Hepatocyte (in vitro differentiated cells): Measurements from ENCODE around the gene VAMP4. TPM values are rescaled to one million over a fixed set of nuclear protein-coding genes. Genes with fewer than 3 reads are reported as not detected.
A peak's percentile ranks its signal among the peaks of the same experiment; 100 is the strongest.

Source experiments
- DNase-seq: peaks from one replicate; pipeline ENCODE4 v3.0.0-alpha.2; 2016; ENCODE audit warnings: low spot score
- H2AFZ ChIP-seq: fragments of 200-600 bp; sonication (generic); 2 replicates; pipeline ENCODE4 v1.6.0; 2016; ENCODE audit warnings: antibody characterized with exemption, mild to moderate bottlenecking
- H3K27ac ChIP-seq: fragments of 200-600 bp; sonication (generic); 2 replicates; pipeline ENCODE4 v1.5.1; 2016; ENCODE audit warnings: mild to moderate bottlenecking
- H3K27me3 ChIP-seq: fragments of 200-600 bp; sonication (generic); 2 replicates; pipeline ENCODE4 v1.6.1; 2016
- H3K36me3 ChIP-seq: fragments of 200-600 bp; sonication (generic); replicated peaks from 2 replicates; pipeline ENCODE4 v1.5.1; 2016; ENCODE audit warnings: low read depth; ENCODE audit not compliant: insufficient read depth
- H3K4me1 ChIP-seq: fragments of 200-600 bp; sonication (generic); 2 replicates; pipeline ENCODE4 v1.5.1; 2016; ENCODE audit warnings: mild to moderate bottlenecking, moderate library complexity; ENCODE audit not compliant: insufficient read depth
- H3K4me2 ChIP-seq: fragments of 200-600 bp; sonication (generic); 2 replicates; pipeline ENCODE4 v1.6.0; 2016
- H3K4me3 ChIP-seq: fragments of 200-600 bp; sonication (generic); 2 replicates; pipeline ENCODE4 v1.5.1; 2016; ENCODE audit warnings: mild to moderate bottlenecking
- H3K79me2 ChIP-seq: fragments of 200-600 bp; sonication (generic); 2 replicates; pipeline ENCODE4 v1.6.0; 2017; ENCODE audit warnings: mild to moderate bottlenecking
- H3K9me2 ChIP-seq: fragments of 200-600 bp; sonication (generic); replicated peaks from 2 replicates; pipeline ENCODE4 v1.6.0; 2017; ENCODE audit warnings: mild to moderate bottlenecking; ENCODE audit not compliant: insufficient read depth
- H3K9me3 ChIP-seq: fragments of 200-600 bp; sonication (generic); 2 replicates; pipeline ENCODE4 v1.5.1; 2016; ENCODE audit warnings: low read depth, mild to moderate bottlenecking
- H4K20me1 ChIP-seq: fragments of 200-600 bp; sonication (generic); 2 replicates; pipeline ENCODE4 v1.6.0; 2016; ENCODE audit warnings: mild to moderate bottlenecking; ENCODE audit not compliant: insufficient read depth, poor library complexity, severe bottlenecking
- EZH2 ChIP-seq: fragments of 200-600 bp; sonication (generic); IDR thresholded peaks from 2 replicates; pipeline ENCODE4 v1.6.1; 2016; ENCODE audit warnings: antibody characterized with exemption, mild to moderate bottlenecking, borderline replicate concordance
- EZH2phosphoT487 ChIP-seq: fragments of 200-600 bp; sonication (generic); IDR thresholded peaks from one replicate; pipeline ENCODE4 v1.6.1; 2018; ENCODE audit warnings: antibody characterized with exemption, mild to moderate bottlenecking, low read depth, moderate library complexity; ENCODE audit not compliant: unreplicated experiment, severe bottlenecking
- WGBS: methylation state at CpG from one replicate; pipeline ENCODE4 v1.1.6; 2016; ENCODE audit warnings: low lambda C conversion rate; ENCODE audit errors: missing lambda C conversion rate; 5-methylcytosine and 5-hydroxymethylcytosine counted together
- polyA plus RNA-seq: library from polyadenylated mRNA; unstranded; fragments of >200 nt; fragmentation: Nextera tagmentation; extraction: Ambion mirVana; gene quantifications from 2 replicates; pipeline ENCODE4 v1.2.1, GENCODE V29; 2016
- total RNA-seq: library from RNA; depleted of rRNA; stranded (reverse); fragments of >200 nt; gene quantifications from 2 replicates; pipeline ENCODE4 v1.2.3, GENCODE V29; 2014
- TF ChIP-seq, protein P1 (sequence below): fragments of 200-600 bp; sonication (generic); IDR thresholded peaks from 2 replicates; pipeline ENCODE4 v1.5.1; 2016; ENCODE audit warnings: antibody characterized with exemption, mild to moderate bottlenecking; ENCODE audit not compliant: poor library complexity

Gene VAMP4
- total and polyA plus RNA-seq, 2 experiments from 2014 or later, result 8.9 to 9.5 TPM

DNA sequence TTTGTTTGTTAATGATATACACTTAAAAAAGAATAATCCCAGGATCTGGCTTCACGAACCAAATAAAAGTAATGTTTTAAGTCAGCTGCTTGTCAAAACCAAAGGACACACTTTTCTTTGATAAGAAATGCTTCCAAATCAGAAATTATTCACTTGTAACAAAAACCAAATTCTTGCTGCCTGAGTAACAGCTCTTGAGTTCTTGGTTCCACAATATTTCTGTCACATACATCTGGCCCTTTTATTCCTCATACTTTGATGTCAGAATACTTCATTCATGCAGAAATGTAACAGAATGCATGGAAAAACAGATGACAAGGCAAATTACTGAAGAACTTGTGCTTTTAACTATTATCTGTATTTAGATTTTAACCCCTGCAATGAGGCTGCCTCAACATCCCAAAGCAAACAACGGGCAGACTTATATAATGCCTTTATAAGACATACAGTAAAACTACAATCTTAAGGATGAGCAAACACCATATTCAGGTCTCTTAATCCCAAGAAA is 1.5 kb downstream of the VAMP4 start:
- no peak for DNase-seq
- Histone ChIP-seq H3K27me3 (no peaks in the 10 kb centered on the region), H4K20me1 (no peaks in the 10 kb centered on the region), H3K4me3 (no peak overlapping the region), H3K79me2 (peaks cover 10% of the 10 kb centered on the region), H3K9me2 (no peaks in the 10 kb centered on the region), H3K4me1 (no peaks in the 10 kb centered on the region), H3K36me3 (no peaks in the 10 kb centered on the region), H3K4me2 (peak overlapping the region; percentile 84), H3K27ac (no peak overlapping the region), H2AFZ (no peak overlapping the region), H3K9me3 (no peaks in the 10 kb centered on the region)
- TF ChIP-seq, protein P1, sequence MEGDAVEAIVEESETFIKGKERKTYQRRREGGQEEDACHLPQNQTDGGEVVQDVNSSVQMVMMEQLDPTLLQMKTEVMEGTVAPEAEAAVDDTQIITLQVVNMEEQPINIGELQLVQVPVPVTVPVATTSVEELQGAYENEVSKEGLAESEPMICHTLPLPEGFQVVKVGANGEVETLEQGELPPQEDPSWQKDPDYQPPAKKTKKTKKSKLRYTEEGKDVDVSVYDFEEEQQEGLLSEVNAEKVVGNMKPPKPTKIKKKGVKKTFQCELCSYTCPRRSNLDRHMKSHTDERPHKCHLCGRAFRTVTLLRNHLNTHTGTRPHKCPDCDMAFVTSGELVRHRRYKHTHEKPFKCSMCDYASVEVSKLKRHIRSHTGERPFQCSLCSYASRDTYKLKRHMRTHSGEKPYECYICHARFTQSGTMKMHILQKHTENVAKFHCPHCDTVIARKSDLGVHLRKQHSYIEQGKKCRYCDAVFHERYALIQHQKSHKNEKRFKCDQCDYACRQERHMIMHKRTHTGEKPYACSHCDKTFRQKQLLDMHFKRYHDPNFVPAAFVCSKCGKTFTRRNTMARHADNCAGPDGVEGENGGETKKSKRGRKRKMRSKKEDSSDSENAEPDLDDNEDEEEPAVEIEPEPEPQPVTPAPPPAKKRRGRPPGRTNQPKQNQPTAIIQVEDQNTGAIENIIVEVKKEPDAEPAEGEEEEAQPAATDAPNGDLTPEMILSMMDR, result no peak
- TF ChIP-seq EZH2 (no peak), EZH2phosphoT487 (no peak)
- WGBS, result 82% methylated on average over 2 of the region's 2 CpGs

DNA sequence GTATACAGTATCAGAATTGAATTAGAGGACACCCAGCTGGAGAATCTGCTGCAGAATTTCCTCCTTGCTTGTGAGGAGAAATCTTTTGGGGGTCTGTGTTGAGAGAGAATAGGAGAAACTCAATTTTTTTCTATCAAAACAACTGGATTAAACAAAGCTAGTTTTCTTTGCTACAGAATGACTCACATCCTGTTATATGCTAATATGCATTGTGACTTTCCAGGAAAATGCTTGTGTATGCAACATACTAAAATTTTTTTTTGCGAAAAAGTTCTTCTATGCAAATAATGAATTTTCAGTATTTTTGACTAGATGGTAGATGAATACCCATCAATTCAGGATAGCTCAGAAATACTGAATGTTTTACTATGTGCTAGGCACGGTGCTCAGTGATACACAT is 2.2 kb downstream of the VAMP4 start:
- TF ChIP-seq, protein P1, result no peak
- Histone ChIP-seq H3K36me3 (no peaks in the 10 kb centered on the region), H3K9me3 (no peaks in the 10 kb centered on the region), H3K4me1 (no peaks in the 10 kb centered on the region), H3K4me3 (no peak overlapping the region), H3K27ac (no peak overlapping the region), H4K20me1 (no peaks in the 10 kb centered on the region), H3K27me3 (no peaks in the 10 kb centered on the region), H2AFZ (no peak overlapping the region), H3K4me2 (no peak overlapping the region), H3K9me2 (no peaks in the 10 kb centered on the region), H3K79me2 (peaks cover 10% of the 10 kb centered on the region)
- no peak for DNase-seq
- WGBS, result 94% methylated on average over 2 of the region's 2 CpGs

DNA sequence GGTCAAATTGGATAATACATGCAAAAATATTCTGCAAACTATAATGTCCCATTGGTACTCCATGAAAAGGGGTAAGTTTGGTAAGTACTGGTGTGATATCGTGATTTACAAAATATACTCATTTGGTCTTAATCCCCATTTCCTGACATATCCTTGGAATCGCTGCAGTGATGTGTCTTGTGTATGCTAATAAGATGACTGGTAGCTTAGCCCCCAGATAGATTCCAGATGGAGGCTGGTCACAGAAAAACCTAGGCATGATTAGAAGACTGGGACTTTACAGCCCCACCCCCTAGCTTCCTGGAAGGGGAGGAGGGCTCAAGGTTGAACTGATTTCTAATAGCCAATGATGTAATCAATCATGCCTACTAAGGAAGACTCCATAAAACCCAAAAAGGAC is 3.0 kb downstream of the VAMP4 start:
- Histone ChIP-seq H3K4me2 (no peak overlapping the region), H3K79me2 (peaks cover 10% of the 10 kb centered on the region), H3K27ac (no peak overlapping the region), H3K36me3 (no peaks in the 10 kb centered on the region), H4K20me1 (no peaks in the 10 kb centered on the region), H3K9me2 (no peaks in the 10 kb centered on the region), H3K4me3 (no peak overlapping the region), H3K27me3 (no peaks in the 10 kb centered on the region), H2AFZ (no peak overlapping the region), H3K4me1 (no peaks in the 10 kb centered on the region), H3K9me3 (no peaks in the 10 kb centered on the region)
- 60% methylated on average over 2 of the region's 2 CpGs for WGBS
- TF ChIP-seq, protein P1, result no peak
- TF ChIP-seq EZH2 (no peak), EZH2phosphoT487 (no peak)
- no peak for DNase-seq

DNA sequence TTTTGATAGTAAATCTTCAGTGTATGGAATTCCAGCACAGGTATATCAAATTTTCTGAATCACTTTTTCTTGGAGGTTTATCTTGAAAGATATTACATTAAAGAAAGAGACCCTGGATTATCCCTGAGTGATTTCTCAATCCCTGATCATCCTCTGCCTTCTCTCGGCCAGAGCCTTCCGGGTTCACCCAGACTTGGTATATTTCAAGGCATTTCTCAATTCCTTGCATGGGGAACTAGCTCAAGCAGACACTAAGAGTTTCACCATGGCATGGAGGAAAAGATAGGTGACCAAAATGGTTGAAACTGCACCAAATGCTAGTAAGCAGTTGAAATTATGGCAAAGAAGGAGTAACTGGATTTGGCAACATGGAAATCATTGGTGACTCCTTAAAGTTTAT is 5.7 kb downstream of the VAMP4 start:
- TF ChIP-seq, protein P1, result no peak
- TF ChIP-seq EZH2, result no peak
- TF ChIP-seq EZH2phosphoT487, result no peak
- H3K27ac ChIP-seq, result no peak overlapping the region
- 98% methylated on average over 2 of the region's 2 CpGs for WGBS

More for the DNA sequence above, 5.7 kb downstream of the VAMP4 start:
- Histone ChIP-seq H3K4me3 (no peak overlapping the region), H3K9me3 (no peaks in the 10 kb centered on the region), H3K36me3 (no peaks in the 10 kb centered on the region), H4K20me1 (no peaks in the 10 kb centered on the region), H3K27me3 (no peaks in the 10 kb centered on the region), H3K9me2 (no peaks in the 10 kb centered on the region), H3K79me2 (peaks cover 10% of the 10 kb centered on the region), H2AFZ (no peak overlapping the region), H3K4me2 (no peak overlapping the region), H3K4me1 (no peaks in the 10 kb centered on the region)
- no peak for DNase-seq
